HepG2 (cell line): ENCODE data around the gene USP7. TPM values are rescaled to one million over a fixed set of nuclear protein-coding genes. Genes with fewer than 3 reads are reported as not detected.

Source experiments
- CEBPB ChIP-seq: IDR thresholded peaks from 2 replicates; pipeline ENCODE4 v1.6.1; 2011; ENCODE audit warnings: low read depth, low read length, improper control_type of control experiment, borderline replicate concordance
- ESRRA ChIP-seq: sonication (generic); formaldehyde crosslinking; IDR thresholded peaks from 2 replicates; pipeline ENCODE4 v1.5.1; 2020; ENCODE audit warnings: mild to moderate bottlenecking, low read depth, missing genetic modification reagents
- FOXA1 ChIP-seq, 2 experiments: fragments of 450-650 bp in 1 of 2; sonication (generic) in 1 of 2; formaldehyde crosslinking in 1 of 2; IDR thresholded peaks; 2 replicates each; pipeline versions ENCODE4 v1.4.0 to v1.6.1; 2016 to 2020; ENCODE audit warnings: missing genetic modification reagents in 1 of 2
- FOXA3 ChIP-seq: IDR thresholded peaks from 2 replicates; pipeline ENCODE4 v1.6.1; 2016; ENCODE audit warnings: missing genetic modification reagents, missing compliant biosample characterization
- GATA4 ChIP-seq: sonication (generic); IDR thresholded peaks from 2 replicates; pipeline ENCODE4 v1.6.1; 2016; ENCODE audit warnings: antibody characterized with exemption, low read depth, borderline replicate concordance
- HDAC6 ChIP-seq: fragments of 200-600 bp; sonication (generic); IDR thresholded peaks from 2 replicates; pipeline ENCODE4 v1.7.0; 2017; ENCODE audit warnings: mild to moderate bottlenecking, antibody characterized with exemption, low read length, low read depth
- NFE2L2 ChIP-seq: fragments of 150-350 bp; IDR thresholded peaks from 2 replicates; pipeline ENCODE4 v1.6.1; 2014; ENCODE audit warnings: low read length
- PCBP1 ChIP-seq: fragments of 200-400 bp; formaldehyde crosslinking; IDR thresholded peaks from 2 replicates; pipeline ENCODE4 v1.6.1; 2017; ENCODE audit warnings: mild to moderate bottlenecking, low read depth, low read length, borderline replicate concordance
- PHF8 ChIP-seq: sonication (generic); formaldehyde crosslinking; IDR thresholded peaks from 2 replicates; pipeline ENCODE4 v1.5.0; 2020; ENCODE audit warnings: missing genetic modification reagents
- REL ChIP-seq: sonication (generic); formaldehyde crosslinking; conservative IDR thresholded peaks from 2 replicates; pipeline ENCODE4 v1.8.0; 2022; ENCODE audit warnings: mild to moderate bottlenecking, missing genetic modification reagents, moderate library complexity
- SIX1 ChIP-seq: sonication (generic); formaldehyde crosslinking; IDR thresholded peaks from 2 replicates; pipeline ENCODE4 v1.4.0; 2020; ENCODE audit warnings: missing genetic modification reagents, borderline replicate concordance
- SMAD1 ChIP-seq: sonication (generic); formaldehyde crosslinking; IDR thresholded peaks from 2 replicates; pipeline ENCODE4 v1.4.0; 2020; ENCODE audit warnings: missing genetic modification reagents, low read depth, mild to moderate bottlenecking, borderline replicate concordance
- SMAD3 ChIP-seq: sonication (generic); formaldehyde crosslinking; IDR thresholded peaks from 2 replicates; pipeline ENCODE4 v1.4.0; 2020; ENCODE audit warnings: missing genetic modification reagents
- TRIM24 ChIP-seq: sonication (generic); formaldehyde crosslinking; IDR thresholded peaks from 2 replicates; pipeline ENCODE4 v1.8.0; 2022; ENCODE audit warnings: mild to moderate bottlenecking, missing genetic modification reagents
- ZFP62 ChIP-seq: sonication (generic); formaldehyde crosslinking; IDR thresholded peaks from 2 replicates; pipeline ENCODE4 v1.4.0; 2020; ENCODE audit warnings: missing genetic modification reagents
- ZNF17 ChIP-seq: sonication (generic); formaldehyde crosslinking; IDR thresholded peaks from 2 replicates; pipeline ENCODE4 v1.5.0; 2020; ENCODE audit warnings: mild to moderate bottlenecking, missing genetic modification reagents
- polyA plus RNA-seq, 8 experiments: library from polyadenylated mRNA; depleted of rRNA in 3 of 8; stranded (reverse) in 7 of 8; unstranded in 1 of 8; fragments of >200 nt; fragmentation: Illumina TruSeq in 4 of 8; extraction: Trizol in 4 of 8; gene quantifications; 2 replicates each; pipeline versions ENCODE4 v1.2.1 to v1.2.3, GENCODE V29; 2011 to 2016; ENCODE audit warnings: low read depth in 4 of 8, missing spikeins in 1 of 8, mixed read lengths in 1 of 8; ENCODE audit not compliant: insufficient read depth in 1 of 8
- total RNA-seq, 5 experiments: library from RNA; depleted of rRNA; stranded (reverse); fragments of >200 nt; fragmentation: Illumina TruSeq; extraction: Trizol; gene quantifications; 2 replicates each; pipeline ENCODE4 v1.2.3, GENCODE V29; 2016; ENCODE audit warnings: low read depth in 1 of 5
- TF ChIP-seq, protein P1 (sequence below): sonication (generic); formaldehyde crosslinking; IDR thresholded peaks from 2 replicates; pipeline ENCODE4 v1.4.0; 2020; ENCODE audit warnings: mild to moderate bottlenecking, missing genetic modification reagents, borderline replicate concordance
- TF ChIP-seq, protein P2 (sequence below): sonication (generic); formaldehyde crosslinking; IDR thresholded peaks from 2 replicates; pipeline ENCODE4 v1.4.0; 2020; ENCODE audit warnings: mild to moderate bottlenecking, missing genetic modification reagents
- TF ChIP-seq, protein P3 (sequence below): sonication (generic); formaldehyde crosslinking; IDR thresholded peaks from 2 replicates; pipeline ENCODE4 v1.5.1; 2020; ENCODE audit warnings: missing genetic modification reagents, mild to moderate bottlenecking, borderline replicate concordance

The USP7 gene
- total and polyA plus RNA-seq, 2 of the 13 experiments (the other 11 are each of a cell fraction or from before 2014, with no cell fraction given), result 52.5 to 173 TPM

DNA sequence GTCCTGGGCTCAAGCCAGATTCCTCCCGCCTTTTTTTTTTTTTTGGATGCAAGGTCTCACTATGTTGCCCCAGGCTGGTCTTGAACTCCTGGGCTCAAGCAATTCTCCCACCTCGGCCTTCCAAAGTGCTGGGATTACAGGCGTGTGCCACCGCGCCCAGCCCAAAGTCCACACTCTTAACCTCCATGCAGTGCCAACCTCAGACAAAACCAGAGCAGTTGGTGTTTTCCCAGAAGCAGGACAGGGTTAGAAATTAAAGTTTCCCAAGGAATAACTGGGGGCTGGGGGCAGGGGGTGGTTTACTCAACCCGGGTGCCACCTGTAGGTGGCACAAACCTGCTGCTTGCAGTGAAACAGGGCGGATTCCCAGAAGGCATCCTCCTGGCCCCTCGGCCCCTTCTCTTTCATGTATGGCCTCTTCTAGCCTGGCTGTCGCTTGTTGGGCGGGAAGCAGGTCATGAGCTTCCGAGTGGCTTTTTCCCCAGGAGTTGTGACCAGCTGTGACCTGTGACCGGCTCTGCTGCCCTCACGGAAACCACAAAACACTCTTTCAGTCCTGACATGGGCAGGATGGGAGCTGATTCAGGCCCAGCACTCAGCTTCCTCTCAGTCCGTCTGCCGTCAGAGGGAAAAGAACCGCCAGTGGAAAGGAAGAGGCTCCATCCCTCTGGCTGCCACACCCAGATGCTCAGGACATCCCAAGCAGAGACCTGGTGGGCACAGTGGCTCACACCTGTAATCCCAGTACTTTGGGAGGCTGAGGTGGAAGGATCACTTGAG, 25.6 kb upstream of the USP7 start (continued):
- TF ChIP-seq PHF8 (CRISPR knock-in tag) (peak; percentile 59), SMAD1 (peak; percentile 41; the same call in 1 of the 2 replicates), ZFP62 (CRISPR knock-in tag) (no peak), ESRRA (CRISPR knock-in tag) (0 out of 2 replicates have a peak, but pooled peaks have one; percentile 35), REL (no peak), SIX1 (no peak), NFE2L2 (no peak), TRIM24 (CRISPR knock-in tag) (0 out of 2 replicates have a peak, but pooled peaks have one; percentile 31), SMAD3 (CRISPR knock-in tag) (peak; percentile 41; the same call in 1 of the 2 replicates), CEBPB (no peak), ZNF17 (no peak), GATA4 (no peak), PCBP1 (no peak), FOXA3 (CRISPR knock-in tag) (peak; percentile 50; the same call in 1 of the 2 replicates), FOXA1 (IDR thresholded peaks at IDR 0.05) (no peak), FOXA1 (CRISPR knock-in tag; IDR thresholded peaks at IDR 0.05) (peak; percentile 33; the same call in 1 of the 2 replicates), HDAC6 (no peak)
- TF ChIP-seq, protein P1, sequence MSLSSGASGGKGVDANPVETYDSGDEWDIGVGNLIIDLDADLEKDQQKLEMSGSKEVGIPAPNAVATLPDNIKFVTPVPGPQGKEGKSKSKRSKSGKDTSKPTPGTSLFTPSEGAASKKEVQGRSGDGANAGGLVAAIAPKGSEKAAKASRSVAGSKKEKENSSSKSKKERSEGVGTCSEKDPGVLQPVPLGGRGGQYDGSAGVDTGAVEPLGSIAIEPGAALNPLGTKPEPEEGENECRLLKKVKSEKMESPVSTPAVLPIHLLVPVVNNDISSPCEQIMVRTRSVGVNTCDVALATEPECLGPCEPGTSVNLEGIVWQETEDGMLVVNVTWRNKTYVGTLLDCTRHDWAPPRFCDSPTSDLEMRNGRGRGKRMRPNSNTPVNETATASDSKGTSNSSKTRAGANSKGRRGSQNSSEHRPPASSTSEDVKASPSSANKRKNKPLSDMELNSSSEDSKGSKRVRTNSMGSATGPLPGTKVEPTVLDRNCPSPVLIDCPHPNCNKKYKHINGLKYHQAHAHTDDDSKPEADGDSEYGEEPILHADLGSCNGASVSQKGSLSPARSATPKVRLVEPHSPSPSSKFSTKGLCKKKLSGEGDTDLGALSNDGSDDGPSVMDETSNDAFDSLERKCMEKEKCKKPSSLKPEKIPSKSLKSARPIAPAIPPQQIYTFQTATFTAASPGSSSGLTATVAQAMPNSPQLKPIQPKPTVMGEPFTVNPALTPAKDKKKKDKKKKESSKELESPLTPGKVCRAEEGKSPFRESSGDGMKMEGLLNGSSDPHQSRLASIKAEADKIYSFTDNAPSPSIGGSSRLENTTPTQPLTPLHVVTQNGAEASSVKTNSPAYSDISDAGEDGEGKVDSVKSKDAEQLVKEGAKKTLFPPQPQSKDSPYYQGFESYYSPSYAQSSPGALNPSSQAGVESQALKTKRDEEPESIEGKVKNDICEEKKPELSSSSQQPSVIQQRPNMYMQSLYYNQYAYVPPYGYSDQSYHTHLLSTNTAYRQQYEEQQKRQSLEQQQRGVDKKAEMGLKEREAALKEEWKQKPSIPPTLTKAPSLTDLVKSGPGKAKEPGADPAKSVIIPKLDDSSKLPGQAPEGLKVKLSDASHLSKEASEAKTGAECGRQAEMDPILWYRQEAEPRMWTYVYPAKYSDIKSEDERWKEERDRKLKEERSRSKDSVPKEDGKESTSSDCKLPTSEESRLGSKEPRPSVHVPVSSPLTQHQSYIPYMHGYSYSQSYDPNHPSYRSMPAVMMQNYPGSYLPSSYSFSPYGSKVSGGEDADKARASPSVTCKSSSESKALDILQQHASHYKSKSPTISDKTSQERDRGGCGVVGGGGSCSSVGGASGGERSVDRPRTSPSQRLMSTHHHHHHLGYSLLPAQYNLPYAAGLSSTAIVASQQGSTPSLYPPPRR (CRISPR knock-in tag), result no peak
- TF ChIP-seq, protein P2, sequence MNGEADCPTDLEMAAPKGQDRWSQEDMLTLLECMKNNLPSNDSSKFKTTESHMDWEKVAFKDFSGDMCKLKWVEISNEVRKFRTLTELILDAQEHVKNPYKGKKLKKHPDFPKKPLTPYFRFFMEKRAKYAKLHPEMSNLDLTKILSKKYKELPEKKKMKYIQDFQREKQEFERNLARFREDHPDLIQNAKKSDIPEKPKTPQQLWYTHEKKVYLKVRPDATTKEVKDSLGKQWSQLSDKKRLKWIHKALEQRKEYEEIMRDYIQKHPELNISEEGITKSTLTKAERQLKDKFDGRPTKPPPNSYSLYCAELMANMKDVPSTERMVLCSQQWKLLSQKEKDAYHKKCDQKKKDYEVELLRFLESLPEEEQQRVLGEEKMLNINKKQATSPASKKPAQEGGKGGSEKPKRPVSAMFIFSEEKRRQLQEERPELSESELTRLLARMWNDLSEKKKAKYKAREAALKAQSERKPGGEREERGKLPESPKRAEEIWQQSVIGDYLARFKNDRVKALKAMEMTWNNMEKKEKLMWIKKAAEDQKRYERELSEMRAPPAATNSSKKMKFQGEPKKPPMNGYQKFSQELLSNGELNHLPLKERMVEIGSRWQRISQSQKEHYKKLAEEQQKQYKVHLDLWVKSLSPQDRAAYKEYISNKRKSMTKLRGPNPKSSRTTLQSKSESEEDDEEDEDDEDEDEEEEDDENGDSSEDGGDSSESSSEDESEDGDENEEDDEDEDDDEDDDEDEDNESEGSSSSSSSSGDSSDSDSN (CRISPR knock-in tag), result peak; percentile 63
- TF ChIP-seq, protein P3, sequence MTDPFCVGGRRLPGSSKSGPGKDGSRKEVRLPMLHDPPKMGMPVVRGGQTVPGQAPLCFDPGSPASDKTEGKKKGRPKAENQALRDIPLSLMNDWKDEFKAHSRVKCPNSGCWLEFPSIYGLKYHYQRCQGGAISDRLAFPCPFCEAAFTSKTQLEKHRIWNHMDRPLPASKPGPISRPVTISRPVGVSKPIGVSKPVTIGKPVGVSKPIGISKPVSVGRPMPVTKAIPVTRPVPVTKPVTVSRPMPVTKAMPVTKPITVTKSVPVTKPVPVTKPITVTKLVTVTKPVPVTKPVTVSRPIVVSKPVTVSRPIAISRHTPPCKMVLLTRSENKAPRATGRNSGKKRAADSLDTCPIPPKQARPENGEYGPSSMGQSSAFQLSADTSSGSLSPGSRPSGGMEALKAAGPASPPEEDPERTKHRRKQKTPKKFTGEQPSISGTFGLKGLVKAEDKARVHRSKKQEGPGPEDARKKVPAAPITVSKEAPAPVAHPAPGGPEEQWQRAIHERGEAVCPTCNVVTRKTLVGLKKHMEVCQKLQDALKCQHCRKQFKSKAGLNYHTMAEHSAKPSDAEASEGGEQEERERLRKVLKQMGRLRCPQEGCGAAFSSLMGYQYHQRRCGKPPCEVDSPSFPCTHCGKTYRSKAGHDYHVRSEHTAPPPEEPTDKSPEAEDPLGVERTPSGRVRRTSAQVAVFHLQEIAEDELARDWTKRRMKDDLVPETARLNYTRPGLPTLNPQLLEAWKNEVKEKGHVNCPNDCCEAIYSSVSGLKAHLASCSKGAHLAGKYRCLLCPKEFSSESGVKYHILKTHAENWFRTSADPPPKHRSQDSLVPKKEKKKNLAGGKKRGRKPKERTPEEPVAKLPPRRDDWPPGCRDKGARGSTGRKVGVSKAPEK (CRISPR knock-in tag), result peak; percentile 23; the same call in 1 of the 2 replicates
